Measurements from ENCODE around the gene P3H3.
A peak's percentile ranks its signal among the peaks of the same experiment; 100 is the strongest.

DNA sequence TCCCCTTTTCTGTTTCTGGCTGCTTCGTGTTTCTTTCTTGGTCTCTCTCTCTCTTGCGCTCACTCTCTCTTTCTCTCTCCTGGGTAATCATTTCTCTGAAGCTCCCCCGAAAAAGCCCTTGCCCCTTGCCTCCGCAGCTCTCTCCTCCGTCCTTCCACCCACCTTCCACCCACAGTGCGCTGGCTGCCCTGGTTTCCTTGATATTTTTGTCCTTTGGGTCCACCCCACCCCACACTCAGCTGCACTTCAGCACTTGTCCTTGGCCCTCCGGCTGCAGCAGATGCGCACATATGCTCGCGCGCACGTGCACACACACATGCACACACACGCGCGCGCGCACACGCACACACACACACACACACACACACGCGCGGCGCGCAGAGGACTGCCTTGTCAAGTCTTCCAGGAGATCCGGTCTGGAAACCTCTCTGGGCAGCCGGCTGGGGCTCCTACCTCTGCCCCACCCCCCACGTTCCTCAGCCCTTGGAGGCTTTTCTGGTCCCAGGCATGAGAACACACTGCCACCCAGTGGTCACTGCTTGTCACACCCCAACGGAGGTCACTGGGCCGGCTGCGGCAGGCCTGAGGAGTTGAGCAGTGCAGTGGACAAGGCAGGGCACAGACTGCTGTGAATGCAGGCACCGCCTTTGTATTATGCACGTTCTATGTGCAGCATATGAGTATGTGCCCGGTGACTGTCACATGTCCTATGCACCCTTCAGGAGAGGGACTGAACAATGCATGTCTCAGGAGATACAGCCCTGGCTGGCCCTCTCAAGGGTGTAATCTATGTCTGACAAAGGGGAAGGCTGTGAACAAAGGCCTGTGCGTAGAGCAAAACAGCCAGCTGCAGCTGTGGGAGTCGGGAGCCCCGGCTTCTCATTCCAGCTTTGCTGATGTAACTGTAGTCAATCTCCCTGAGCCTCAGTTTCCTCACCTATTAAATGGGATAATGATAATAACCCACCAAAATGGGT, 49.3 kb upstream of the P3H3 start:
- no peak for TF ChIP-seq EZH2phosphoT487 (IDR thresholded peaks at IDR 0.05; ENCODE audit: low read length)
- TF ChIP-seq, protein P1, sequence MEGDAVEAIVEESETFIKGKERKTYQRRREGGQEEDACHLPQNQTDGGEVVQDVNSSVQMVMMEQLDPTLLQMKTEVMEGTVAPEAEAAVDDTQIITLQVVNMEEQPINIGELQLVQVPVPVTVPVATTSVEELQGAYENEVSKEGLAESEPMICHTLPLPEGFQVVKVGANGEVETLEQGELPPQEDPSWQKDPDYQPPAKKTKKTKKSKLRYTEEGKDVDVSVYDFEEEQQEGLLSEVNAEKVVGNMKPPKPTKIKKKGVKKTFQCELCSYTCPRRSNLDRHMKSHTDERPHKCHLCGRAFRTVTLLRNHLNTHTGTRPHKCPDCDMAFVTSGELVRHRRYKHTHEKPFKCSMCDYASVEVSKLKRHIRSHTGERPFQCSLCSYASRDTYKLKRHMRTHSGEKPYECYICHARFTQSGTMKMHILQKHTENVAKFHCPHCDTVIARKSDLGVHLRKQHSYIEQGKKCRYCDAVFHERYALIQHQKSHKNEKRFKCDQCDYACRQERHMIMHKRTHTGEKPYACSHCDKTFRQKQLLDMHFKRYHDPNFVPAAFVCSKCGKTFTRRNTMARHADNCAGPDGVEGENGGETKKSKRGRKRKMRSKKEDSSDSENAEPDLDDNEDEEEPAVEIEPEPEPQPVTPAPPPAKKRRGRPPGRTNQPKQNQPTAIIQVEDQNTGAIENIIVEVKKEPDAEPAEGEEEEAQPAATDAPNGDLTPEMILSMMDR (IDR thresholded peaks at IDR 0.05; ENCODE audit: low read length) = peak; percentile 96
